Activated CD4-positive, alpha-beta T cell treated with anti-CD3 and anti-CD28 coated beads, Interleukin-2, amount 10 ng/mL, durations not matched to agents 24 days and 14 days (primary cell): ENCODE measurements around the gene SERPINI1. TPM values are rescaled to one million over a fixed set of nuclear protein-coding genes. Genes with fewer than 3 reads are reported as not detected.

Experiments
- DNase-seq: peaks from one replicate; pipeline ENCODE4 v3.0.0; 2022
- H3K27ac Mint-ChIP-seq: one replicate; pipeline ENCODE4 v1.8.0; 2022; ENCODE audit warnings: mild to moderate bottlenecking, mixed read lengths
- H3K27me3 Mint-ChIP-seq: one replicate; pipeline ENCODE4 v1.8.0; 2022; ENCODE audit warnings: mixed read lengths
- H3K36me3 Mint-ChIP-seq: one replicate; pipeline ENCODE4 v1.8.0; 2022; ENCODE audit warnings: low read depth, mild to moderate bottlenecking, mixed read lengths
- H3K4me1 Mint-ChIP-seq: one replicate; pipeline ENCODE4 v1.8.0; 2021; ENCODE audit warnings: mixed read lengths
- H3K4me3 Mint-ChIP-seq: one replicate; pipeline ENCODE4 v1.8.0; 2022; ENCODE audit warnings: mild to moderate bottlenecking, moderate library complexity, mixed read lengths
- H3K9me3 Mint-ChIP-seq: one replicate; pipeline ENCODE4 v1.8.0; 2021; ENCODE audit warnings: mixed read lengths
- intact Hi-C: fragments of 100-400 bp; cut with micrococcal nuclease; formaldehyde crosslinking; loops from one replicate; pipeline ENCODE4 v1.15.1; 2023
- total RNA-seq: library from RNA; stranded (reverse); gene quantifications from 2 replicates; pipeline ENCODE4 v1.2.3, GENCODE V29; 2022

The SERPINI1 gene
- total RNA-seq, 1 donor from 2014 or later = 0.49 TPM

- no peak overlapping the region for H3K4me3 Mint-ChIP-seq
- no peaks in the 10 kb centered on the region for H3K36me3 Mint-ChIP-seq
- H3K27ac Mint-ChIP-seq = no peak overlapping the region
- peaks cover 2% of the 10 kb centered on the region for H3K27me3 Mint-ChIP-seq
- intact Hi-C loops = no loop called here
- no peaks in the 10 kb centered on the region for H3K9me3 Mint-ChIP-seq
- no peaks in the 10 kb centered on the region for H3K4me1 Mint-ChIP-seq
- no peak for DNase-seq
Observed at GRCh38 chr3:167855306-167855705, 119.8 kb downstream of the SERPINI1 start.

- intact Hi-C loops = no loop called here
- no peaks in the 10 kb centered on the region for H3K36me3 Mint-ChIP-seq
- H3K4me1 Mint-ChIP-seq = no peaks in the 10 kb centered on the region
- no peak overlapping the region for H3K4me3 Mint-ChIP-seq
- H3K27ac Mint-ChIP-seq = no peak overlapping the region
- H3K9me3 Mint-ChIP-seq = no peaks in the 10 kb centered on the region
- DNase-seq = no peak
- H3K27me3 Mint-ChIP-seq = no peaks in the 10 kb centered on the region
Observed at GRCh38 chr3:167858865-167859264, 123.3 kb downstream of the SERPINI1 start.

- no peaks in the 10 kb centered on the region for H3K36me3 Mint-ChIP-seq
- intact Hi-C loops = no loop called here
- H3K27ac Mint-ChIP-seq = no peak overlapping the region
- no peak overlapping the region for H3K4me3 Mint-ChIP-seq
- no peaks in the 10 kb centered on the region for H3K27me3 Mint-ChIP-seq
- DNase-seq = no peak
- H3K9me3 Mint-ChIP-seq = no peaks in the 10 kb centered on the region
- H3K4me1 Mint-ChIP-seq = no peaks in the 10 kb centered on the region
Observed at GRCh38 chr3:167859610-167860009, 124.1 kb downstream of the SERPINI1 start.

GRCh38 chr3:167861649-167862048 lies 126.1 kb downstream of the SERPINI1 start:
- no peaks in the 10 kb centered on the region for H3K36me3 Mint-ChIP-seq
- no peaks in the 10 kb centered on the region for H3K27me3 Mint-ChIP-seq
- no peaks in the 10 kb centered on the region for H3K9me3 Mint-ChIP-seq
- intact Hi-C loops = no loop called here
- H3K27ac Mint-ChIP-seq = no peak overlapping the region
- H3K4me1 Mint-ChIP-seq = no peaks in the 10 kb centered on the region
- H3K4me3 Mint-ChIP-seq = no peak overlapping the region
- DNase-seq = no peak

- no peaks in the 10 kb centered on the region for H3K4me1 Mint-ChIP-seq
- H3K27me3 Mint-ChIP-seq = no peaks in the 10 kb centered on the region
- intact Hi-C loops = no loop called here
- H3K9me3 Mint-ChIP-seq = no peaks in the 10 kb centered on the region
- DNase-seq = no peak
- H3K36me3 Mint-ChIP-seq = no peaks in the 10 kb centered on the region
- no peak overlapping the region for H3K4me3 Mint-ChIP-seq
- H3K27ac Mint-ChIP-seq = no peak overlapping the region
Observed at GRCh38 chr3:167862104-167862730, 126.7 kb downstream of the SERPINI1 start.

GRCh38 chr3:167863811-167864551 lies 128.5 kb downstream of the SERPINI1 start:
- no peaks in the 10 kb centered on the region for H3K9me3 Mint-ChIP-seq
- H3K4me3 Mint-ChIP-seq = no peak overlapping the region
- no peak for DNase-seq
- H3K36me3 Mint-ChIP-seq = no peaks in the 10 kb centered on the region
- H3K27me3 Mint-ChIP-seq = peaks cover 2% of the 10 kb centered on the region
- intact Hi-C loops = no loop called here
- no peak overlapping the region for H3K27ac Mint-ChIP-seq
- no peaks in the 10 kb centered on the region for H3K4me1 Mint-ChIP-seq

GRCh38 chr3:167864552-167864874 lies 129.0 kb downstream of the SERPINI1 start:
- Mint-ChIP-seq H3K4me1 (no peaks in the 10 kb centered on the region), H3K27me3 (peaks cover 2% of the 10 kb centered on the region), H3K36me3 (no peaks in the 10 kb centered on the region), H3K9me3 (no peaks in the 10 kb centered on the region), H3K27ac (no peak overlapping the region), H3K4me3 (no peak overlapping the region)
- intact Hi-C loops = no loop called here
- DNase-seq = no peak

- Mint-ChIP-seq H3K27ac (no peak overlapping the region), H3K27me3 (peaks cover 2% of the 10 kb centered on the region), H3K4me1 (no peaks in the 10 kb centered on the region), H3K4me3 (no peak overlapping the region), H3K9me3 (no peaks in the 10 kb centered on the region), H3K36me3 (no peaks in the 10 kb centered on the region)
- intact Hi-C loops = no loop called here
- DNase-seq = no peak
Observed at GRCh38 chr3:167866331-167866730, 130.8 kb downstream of the SERPINI1 start.

GRCh38 chr3:167867981-167868380 lies 132.5 kb downstream of the SERPINI1 start:
- H3K4me3 Mint-ChIP-seq = no peak overlapping the region
- no peak for DNase-seq
- no peaks in the 10 kb centered on the region for H3K36me3 Mint-ChIP-seq
- no peak overlapping the region for H3K27ac Mint-ChIP-seq
- intact Hi-C loops = no loop called here
- no peaks in the 10 kb centered on the region for H3K4me1 Mint-ChIP-seq
- no peaks in the 10 kb centered on the region for H3K9me3 Mint-ChIP-seq
- peaks cover 2% of the 10 kb centered on the region for H3K27me3 Mint-ChIP-seq

GRCh38 chr3:167870181-167870580 lies 134.7 kb downstream of the SERPINI1 start:
- intact Hi-C loops = no loop called here
- Mint-ChIP-seq H3K27ac (no peak overlapping the region), H3K27me3 (peaks cover 3% of the 10 kb centered on the region)

GRCh38 chr3:167870759-167871158 lies 135.2 kb downstream of the SERPINI1 start:
- intact Hi-C loops = no loop called here
- no peaks in the 10 kb centered on the region for H3K36me3 Mint-ChIP-seq
- H3K9me3 Mint-ChIP-seq = no peaks in the 10 kb centered on the region
- peaks cover 3% of the 10 kb centered on the region for H3K27me3 Mint-ChIP-seq
- no peak for DNase-seq
- H3K4me1 Mint-ChIP-seq = no peaks in the 10 kb centered on the region
- no peak overlapping the region for H3K27ac Mint-ChIP-seq
- no peak overlapping the region for H3K4me3 Mint-ChIP-seq

More at GRCh38 chr3:167870181-167870580, 134.7 kb downstream of the SERPINI1 start:
- Mint-ChIP-seq H3K4me3 (no peak overlapping the region), H3K36me3 (no peaks in the 10 kb centered on the region), H3K4me1 (no peaks in the 10 kb centered on the region), H3K9me3 (no peaks in the 10 kb centered on the region)
- DNase-seq = no peak

GRCh38 chr3:167872032-167872431 lies 136.5 kb downstream of the SERPINI1 start:
- intact Hi-C loops = no loop called here
- no peak overlapping the region for H3K4me3 Mint-ChIP-seq
- DNase-seq = no peak
- H3K4me1 Mint-ChIP-seq = no peaks in the 10 kb centered on the region
- no peaks in the 10 kb centered on the region for H3K9me3 Mint-ChIP-seq
- no peaks in the 10 kb centered on the region for H3K36me3 Mint-ChIP-seq
- H3K27me3 Mint-ChIP-seq = peaks cover 3% of the 10 kb centered on the region
- H3K27ac Mint-ChIP-seq = no peak overlapping the region

GRCh38 chr3:167872941-167873340 lies 137.4 kb downstream of the SERPINI1 start:
- Mint-ChIP-seq H3K36me3 (no peaks in the 10 kb centered on the region), H3K4me1 (no peaks in the 10 kb centered on the region), H3K9me3 (no peaks in the 10 kb centered on the region), H3K4me3 (no peak overlapping the region), H3K27me3 (peaks cover 5% of the 10 kb centered on the region), H3K27ac (no peak overlapping the region)
- no peak for DNase-seq
- intact Hi-C loops = no loop called here

- intact Hi-C loops = no loop called here
- no peak for DNase-seq
- H3K36me3 Mint-ChIP-seq = no peaks in the 10 kb centered on the region
- no peak overlapping the region for H3K27ac Mint-ChIP-seq
- no peak overlapping the region for H3K4me3 Mint-ChIP-seq
- H3K9me3 Mint-ChIP-seq = no peaks in the 10 kb centered on the region
- H3K4me1 Mint-ChIP-seq = no peaks in the 10 kb centered on the region
- H3K27me3 Mint-ChIP-seq = peaks cover 3% of the 10 kb centered on the region
Observed at GRCh38 chr3:167874671-167875372, 139.3 kb downstream of the SERPINI1 start.
